IPS-18c (cell line): ENCODE measurements around the gene C6.

ENCODE experiments used
- H3K4me3 ChIP-seq: 2 replicates; pipeline ENCODE4 v1.7.0; 2013; ENCODE audit warnings: low read depth, mild to moderate bottlenecking, low read length, moderate library complexity; ENCODE audit not compliant: insufficient read depth
- H3K9me3 ChIP-seq: one replicate; pipeline ENCODE4 v1.6.1; 2013; ENCODE audit warnings: mild to moderate bottlenecking, low read length, moderate library complexity; ENCODE audit not compliant: control insufficient read depth, insufficient read depth

The C6 gene

DNA sequence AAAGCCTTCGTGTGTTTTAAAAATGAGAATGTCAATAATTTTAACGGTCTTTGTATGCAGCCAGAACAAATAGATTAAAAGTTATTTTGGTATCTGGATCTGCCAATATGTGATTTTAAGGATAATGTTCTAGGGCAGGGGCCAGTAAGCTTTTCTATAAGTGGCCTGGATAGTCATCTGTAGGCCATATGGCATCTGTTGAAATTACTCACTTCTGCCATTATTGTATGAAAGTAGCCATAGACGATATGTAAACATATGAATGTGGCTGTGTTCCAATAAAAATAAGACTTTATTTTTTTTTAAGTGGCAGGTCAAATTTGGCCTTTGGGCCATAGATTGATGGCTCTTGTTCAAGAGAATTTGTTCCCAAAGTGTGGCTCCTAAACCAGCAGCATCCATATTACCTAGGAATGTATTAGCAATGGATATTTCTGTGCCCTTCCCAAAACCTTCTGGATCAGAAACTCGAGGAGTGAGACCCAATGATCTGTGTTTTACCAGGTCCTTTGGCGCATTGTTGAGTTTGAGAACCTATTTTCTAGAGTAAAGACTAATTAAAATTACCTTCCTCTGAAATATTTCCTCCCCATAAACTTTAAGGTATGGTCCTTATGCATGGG is 55.9 kb downstream of the C6 start:
- H3K4me3 ChIP-seq: no peak overlapping the region

DNA sequence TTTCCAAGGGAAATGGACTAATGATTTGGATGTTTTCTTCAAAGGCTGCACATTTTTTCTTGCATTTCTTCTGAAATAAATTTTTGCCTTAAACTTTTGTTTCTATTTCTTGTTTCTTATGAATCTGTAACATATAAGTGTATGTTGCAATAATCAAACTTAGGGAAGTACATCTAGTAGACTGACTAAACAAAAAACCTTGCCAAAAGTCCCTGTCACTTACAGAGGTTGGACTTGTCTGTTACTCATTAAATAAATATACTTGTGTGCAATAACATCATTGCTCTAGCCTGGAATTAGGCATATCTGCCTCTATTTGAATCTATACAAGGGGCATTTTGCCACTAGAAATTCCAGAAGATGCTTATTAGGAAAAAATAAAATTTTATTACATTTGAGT is 56.6 kb downstream of the C6 start:
- no peak overlapping the region for H3K4me3 ChIP-seq
- no peaks in the 10 kb centered on the region for H3K9me3 ChIP-seq

More for the DNA sequence above, 55.9 kb downstream of the C6 start:
- no peaks in the 10 kb centered on the region for H3K9me3 ChIP-seq

DNA sequence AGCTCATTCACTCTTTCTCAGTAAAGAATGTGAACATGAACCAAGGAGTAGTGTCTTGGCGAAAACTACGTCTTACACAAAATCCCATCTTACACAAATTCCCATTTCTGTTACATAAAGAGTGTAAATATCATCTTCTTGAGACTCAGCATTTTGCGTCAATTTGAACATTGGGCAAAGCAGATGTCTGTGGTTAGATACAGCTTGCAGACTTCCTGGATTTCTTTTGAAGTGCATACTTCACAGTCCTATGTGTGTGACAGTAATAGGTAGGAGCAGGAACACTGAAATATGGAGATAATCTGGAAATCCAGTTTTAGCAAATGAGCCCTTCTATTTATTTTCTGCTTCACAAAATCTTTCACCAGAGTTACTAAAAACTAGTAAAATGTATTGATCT is 58.8 kb downstream of the C6 start:
- H3K9me3 ChIP-seq: no peaks in the 10 kb centered on the region
- H3K4me3 ChIP-seq: no peak overlapping the region

DNA sequence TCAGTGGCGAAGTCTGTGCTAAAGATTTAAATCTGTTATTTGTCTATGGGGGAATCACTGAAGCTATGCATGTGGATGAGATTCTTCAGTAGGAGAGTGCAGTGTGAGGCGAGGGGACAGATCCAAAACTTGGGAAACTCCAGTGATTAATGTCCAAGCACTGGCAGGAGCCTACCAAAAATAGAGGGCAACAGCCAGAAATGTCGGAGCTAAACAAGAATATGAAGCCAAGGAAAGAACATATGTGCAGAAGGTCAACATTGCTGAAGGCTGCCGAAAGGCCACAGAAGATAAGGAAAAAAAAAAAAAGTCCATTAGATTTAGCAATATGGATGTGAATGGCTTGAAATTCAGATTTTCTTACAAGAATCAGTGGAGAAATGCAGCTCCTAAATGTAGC is 61.8 kb downstream of the C6 start:
- H3K4me3 ChIP-seq: no peak overlapping the region
- H3K9me3 ChIP-seq: no peaks in the 10 kb centered on the region

DNA sequence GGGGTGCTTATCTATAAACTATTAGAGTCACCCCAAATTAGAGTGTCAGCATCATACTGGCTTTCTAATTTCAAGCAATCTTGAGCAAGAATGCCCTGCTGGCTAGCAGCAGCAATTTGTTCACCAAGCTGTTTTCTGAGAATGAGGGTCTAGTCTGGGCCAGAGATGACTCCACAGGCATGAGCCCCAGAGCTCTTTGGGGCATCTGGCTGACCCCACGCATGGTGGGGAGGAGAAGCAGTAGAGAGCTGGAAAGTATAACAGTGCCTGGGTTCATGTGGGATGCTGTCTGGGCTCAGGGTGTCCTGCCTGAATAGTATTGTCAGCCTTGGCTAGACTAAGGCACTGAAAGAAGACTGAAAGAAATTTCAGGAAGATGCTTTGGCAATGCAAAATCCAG is 64.9 kb downstream of the C6 start:
- no peak overlapping the region for H3K4me3 ChIP-seq
- H3K9me3 ChIP-seq: no peaks in the 10 kb centered on the region

DNA sequence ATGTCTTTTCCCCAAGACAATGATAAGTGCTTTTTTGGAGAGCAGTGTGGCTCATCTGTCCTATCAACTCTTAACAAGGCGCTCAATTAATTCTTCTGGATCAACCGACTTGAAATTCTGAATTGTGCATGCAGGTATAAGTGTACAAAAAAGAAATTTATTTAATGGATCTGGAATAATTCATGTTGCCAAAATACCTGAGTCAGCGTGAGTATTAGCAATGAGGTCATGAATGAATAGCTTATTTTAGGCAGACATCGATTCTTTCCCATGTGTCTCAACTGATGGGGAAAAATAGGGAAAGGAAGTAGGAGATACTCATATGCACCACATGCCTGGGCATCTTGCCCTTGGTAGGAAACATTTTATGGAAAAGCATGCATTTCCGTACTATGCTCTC is 68.0 kb downstream of the C6 start:
- H3K9me3 ChIP-seq: no peaks in the 10 kb centered on the region
- H3K4me3 ChIP-seq: no peak overlapping the region

DNA sequence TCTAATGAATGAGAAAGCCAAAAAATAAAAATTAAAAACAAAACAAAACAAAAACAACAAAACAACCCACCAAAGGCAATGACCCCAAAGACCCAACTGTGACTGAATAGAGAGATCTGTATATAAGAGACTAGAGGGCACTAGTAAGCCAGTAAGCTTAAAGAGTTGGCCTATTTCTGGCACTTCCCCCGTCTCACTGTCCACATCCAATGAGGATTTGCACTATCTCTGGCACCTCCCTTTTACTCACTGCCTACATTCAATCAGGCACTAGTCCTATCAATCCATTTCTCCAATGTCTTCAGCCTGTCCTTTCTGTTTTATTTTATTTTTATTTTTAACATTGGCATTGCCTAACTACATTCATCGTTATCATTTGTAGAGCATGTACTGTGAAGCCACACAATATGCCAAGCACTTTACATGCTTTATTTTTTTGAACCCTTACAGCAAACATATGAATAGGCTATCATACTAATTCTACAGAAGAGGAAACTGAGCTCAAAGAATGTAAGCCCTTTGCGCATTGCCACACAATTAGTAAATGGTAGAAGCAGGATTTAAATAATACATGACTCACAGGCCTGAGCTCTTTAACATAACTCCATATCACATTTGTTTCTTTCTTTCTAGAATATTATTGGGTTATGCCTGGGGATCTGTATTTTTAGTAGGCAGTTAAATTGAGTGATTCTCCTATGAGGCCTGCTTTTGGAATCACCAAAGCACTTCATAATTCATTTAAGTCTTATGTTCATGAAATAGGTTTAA is 70.0 kb downstream of the C6 start:
- no peaks in the 10 kb centered on the region for H3K9me3 ChIP-seq
- H3K4me3 ChIP-seq: no peak overlapping the region

DNA sequence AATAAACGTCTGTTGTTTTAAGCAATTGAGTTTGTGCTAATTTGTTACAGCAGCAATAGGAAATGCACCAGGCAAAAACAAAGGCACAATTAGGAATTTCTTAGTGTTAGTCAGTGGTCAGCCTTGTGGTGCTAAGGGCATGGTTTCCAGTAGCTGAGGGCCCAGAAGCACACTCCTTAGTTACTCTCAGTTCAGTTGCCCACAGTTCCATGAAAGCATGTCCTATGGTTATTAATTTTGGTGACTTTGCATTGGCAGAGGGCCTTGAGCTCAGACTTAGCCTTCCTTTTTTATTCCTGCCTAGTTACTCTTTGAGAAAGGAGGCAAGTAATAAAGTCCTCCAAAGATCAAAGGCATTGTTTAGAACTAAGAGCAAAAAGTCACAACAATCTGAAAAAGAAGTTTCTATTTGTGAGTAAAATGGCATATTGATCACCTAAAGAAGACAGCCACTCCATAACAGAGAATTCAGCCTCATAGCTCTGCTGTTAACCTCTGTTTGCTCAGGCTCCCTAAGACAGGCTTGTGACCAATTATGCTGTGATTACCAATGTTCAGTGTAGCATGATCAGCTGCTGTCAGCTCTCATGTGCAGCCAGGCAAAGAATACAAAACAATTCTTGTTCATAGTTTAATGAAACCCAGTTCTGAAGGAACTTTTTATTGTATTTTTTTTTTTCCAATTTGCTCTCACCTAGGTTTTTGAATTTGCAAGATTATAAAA is 85.2 kb downstream of the C6 start:
- no peaks in the 10 kb centered on the region for H3K9me3 ChIP-seq
- no peak overlapping the region for H3K4me3 ChIP-seq

DNA sequence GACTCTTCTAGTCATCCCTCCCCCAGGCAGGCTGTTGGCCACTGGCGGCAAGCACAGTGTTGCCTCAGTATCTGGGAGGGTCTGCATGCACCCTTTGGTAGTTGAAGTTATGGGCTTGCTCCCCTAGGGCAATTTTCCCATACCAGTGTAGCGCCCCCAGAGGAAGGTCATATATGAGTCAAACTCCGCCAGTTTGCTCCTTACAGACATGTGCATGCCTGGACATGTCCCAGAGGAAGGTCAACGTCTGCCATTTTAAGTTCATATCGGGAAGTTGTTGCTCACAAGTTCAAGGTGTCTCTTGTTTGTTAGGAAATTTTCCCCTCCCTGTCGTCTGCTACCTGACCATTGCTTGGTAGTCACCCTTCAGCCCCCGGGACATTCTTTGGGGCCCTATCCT is 90.9 kb downstream of the C6 start:
- peaks cover 4% of the 10 kb centered on the region for H3K9me3 ChIP-seq
- no peak overlapping the region for H3K4me3 ChIP-seq

DNA sequence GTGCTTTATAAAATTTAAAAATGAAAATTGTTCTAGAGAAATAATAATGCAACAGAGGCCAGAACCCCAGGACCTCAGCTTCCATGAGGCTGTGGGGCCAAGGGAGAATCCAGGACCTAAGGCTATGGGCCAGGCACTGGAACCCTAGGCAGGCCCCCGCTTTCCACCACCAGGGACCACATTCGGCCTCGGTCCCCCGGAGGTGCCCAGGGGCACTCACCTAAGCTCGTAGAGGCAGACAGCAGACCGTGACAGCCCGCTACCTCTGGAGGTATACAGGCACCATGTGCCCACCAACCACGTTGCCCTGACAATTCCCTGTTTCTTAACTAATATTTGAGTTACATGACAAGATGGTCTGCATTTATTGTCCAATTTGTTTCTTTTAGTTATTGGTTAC is 92.7 kb downstream of the C6 start:
- Histone ChIP-seq H3K4me3 (no peak overlapping the region), H3K9me3 (peaks cover 4% of the 10 kb centered on the region)

DNA sequence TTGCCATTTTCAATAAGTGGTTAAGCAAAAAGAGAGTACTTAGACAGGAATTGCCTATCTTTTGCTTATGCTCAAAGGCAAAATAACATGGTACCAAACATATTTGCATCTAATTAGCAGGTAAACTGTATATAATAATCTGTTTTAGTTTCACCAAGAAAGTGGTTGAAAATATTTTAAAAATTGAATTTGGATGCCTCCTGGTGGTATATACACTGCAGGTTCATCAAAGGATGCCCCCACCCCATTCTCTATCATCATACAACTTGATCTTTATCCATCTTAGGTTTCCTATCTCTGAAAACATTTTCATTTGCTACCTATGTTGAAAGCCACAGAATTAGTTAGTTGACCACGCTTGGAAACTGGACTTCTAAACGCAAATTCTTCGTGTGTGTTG is 95.2 kb downstream of the C6 start:
- peaks cover 4% of the 10 kb centered on the region for H3K9me3 ChIP-seq
- H3K4me3 ChIP-seq: no peak overlapping the region

DNA sequence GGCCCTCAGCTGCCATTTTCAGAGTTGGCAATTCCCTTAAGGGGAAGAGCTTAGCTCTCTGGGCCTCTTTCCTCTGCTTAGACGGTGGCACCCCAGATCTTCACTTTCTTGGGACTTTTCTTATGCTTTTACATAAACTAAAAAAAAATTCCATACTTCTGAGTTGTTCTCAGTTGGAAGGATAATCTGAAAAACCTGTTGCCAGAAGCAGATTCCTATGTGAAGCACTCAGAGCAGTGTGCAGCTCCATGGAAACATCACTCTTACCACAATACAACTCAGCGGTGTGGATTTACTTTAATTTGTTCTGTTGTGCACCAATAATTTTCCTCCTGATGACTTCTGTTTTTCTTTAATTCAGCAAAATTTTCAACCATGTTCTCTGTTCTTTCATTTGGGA is 98.1 kb downstream of the C6 start:
- no peaks in the 10 kb centered on the region for H3K9me3 ChIP-seq
- no peak overlapping the region for H3K4me3 ChIP-seq

DNA sequence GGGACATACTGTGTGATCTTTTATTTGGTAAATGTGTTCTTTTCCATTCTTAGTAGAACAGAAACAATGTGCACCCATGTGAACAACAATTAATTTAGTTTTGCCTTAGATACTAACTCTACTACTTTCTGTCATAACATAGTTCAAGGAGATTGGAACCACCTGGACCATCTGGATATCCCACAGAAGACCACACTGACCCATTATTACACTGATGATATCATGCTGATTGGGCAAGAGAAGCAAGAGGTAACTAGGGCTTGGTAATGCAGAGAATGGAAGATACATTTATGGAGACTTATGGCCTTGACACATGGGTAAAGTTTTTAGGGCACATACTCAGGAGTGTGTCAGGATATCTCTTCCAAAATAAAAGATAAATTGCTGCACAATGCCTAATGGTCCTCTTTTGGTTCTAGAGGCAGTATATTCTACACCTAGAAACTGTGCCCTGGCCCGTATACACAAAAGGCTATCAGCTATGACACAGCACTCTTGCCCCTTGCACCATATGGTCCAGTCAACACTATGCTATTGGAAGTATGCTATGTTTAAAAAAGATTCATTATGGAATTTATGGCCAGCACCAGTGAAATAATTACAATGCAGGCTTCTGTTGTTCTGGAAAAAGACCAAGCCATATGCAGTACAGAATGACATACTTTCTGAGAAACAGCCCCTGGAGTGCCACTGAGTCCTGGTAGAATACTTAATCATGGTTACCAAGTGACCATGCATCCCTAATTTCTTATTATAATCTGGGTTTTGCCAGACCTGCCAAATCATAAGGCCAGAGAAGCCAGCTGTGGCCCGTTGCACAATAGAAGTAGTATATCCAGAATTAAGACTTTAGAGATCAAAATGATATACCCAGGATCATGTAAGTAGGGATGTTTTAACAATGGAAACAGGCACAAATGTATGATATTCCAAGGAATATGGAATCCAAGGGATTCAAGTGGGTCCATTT is 100.6 kb downstream of the C6 start:
- Histone ChIP-seq H3K4me3 (no peak overlapping the region), H3K9me3 (no peaks in the 10 kb centered on the region)

DNA sequence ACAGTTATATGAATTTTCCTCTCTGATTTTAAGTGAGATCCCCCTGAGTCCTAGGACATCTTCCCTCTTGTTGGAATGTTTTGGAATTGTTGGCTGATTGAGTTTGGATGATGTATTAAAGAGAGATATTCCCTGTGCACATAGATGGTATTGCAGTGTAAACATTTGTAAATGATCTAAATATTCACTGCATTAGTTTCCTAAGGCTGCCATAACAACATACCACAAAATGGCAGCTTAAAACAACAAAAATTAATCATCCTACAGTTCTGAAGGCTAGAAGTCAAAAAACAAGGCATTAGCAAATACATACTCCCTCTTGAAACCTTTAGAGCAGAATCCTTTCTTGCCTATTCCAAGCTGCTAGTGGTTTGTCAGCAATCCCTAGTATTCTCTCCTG is 104.1 kb downstream of the C6 start:
- Histone ChIP-seq H3K4me3 (no peak overlapping the region), H3K9me3 (no peaks in the 10 kb centered on the region)

DNA sequence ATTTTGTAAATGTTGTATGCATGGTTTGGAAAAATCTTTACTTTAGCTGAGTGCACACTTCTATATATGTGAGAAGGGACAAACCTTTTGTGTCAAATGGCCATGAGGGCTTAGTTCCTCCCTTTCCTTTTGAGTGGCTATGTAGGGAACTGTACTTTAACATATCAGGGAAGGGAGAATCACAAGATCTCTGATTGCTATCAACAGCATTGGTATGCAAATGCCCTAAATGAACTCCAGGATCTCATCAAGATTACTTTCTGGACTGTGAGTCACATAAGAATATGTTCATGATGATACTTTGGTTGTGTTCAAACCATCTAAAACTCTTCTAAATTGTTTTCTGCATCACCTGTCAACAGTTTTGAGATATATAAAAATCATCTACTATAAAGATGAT is 111.0 kb downstream of the C6 start:
- no peak overlapping the region for H3K4me3 ChIP-seq
- H3K9me3 ChIP-seq: no peaks in the 10 kb centered on the region

DNA sequence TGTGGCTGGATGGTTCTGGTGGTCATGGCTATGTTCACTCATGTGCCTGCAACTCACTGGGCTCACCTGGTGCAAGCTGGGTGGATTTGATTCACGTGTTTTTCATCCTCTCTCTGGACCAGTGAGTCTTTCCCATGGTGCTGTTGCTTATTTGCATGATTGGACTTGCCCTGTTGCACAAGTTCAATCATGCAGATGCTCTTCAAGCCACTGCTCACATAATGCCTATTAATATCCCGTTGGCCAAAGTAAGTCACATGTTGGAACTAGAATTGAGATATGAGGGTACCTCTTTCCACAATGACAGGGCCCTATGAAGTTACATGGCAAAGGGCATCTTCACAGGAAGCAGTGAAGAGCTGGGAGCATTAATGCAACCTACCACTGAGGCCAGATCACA is 115.7 kb downstream of the C6 start:
- Histone ChIP-seq H3K9me3 (no peaks in the 10 kb centered on the region), H3K4me3 (no peak overlapping the region)

DNA sequence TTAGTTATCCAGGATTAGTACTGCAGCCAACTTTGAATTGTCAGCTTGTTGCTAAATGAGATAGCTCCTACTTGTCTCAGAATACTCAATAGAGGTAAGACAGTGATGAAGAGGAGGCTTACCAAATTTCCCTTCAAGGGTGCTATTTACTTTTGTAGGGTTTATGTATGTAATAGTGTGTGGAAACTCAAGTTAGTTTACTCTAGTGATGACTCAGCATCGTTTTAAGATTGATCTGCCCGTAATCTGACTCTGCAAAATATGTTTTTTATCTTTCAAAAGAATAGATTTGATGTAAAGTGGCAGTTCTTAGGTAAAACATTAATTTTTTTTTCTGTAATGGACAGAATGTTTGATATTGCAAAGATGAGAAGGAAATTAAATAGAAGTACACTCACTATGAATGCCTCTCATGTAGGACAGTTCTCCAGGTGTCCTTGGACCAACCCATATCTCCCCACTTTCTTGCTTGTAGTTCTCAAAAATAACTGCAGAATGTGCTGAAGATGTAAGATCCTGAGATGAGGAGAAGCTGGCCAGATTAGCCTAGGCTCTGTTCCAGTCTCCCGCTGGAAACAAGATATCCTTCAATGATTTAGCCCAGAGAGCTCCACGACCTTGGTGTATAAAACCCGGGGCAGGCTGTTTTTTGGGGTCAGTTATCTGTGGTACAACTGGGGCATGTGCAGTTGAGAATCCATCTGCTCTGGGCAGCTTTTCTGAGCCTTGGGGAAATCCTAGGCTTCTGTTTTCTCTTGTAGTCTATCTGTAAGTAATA is 117.8 kb downstream of the C6 start:
- no peaks in the 10 kb centered on the region for H3K9me3 ChIP-seq
- no peak overlapping the region for H3K4me3 ChIP-seq
